Measurements from ENCODE around the gene ATP5ME. TPM values are rescaled to one million over a fixed set of nuclear protein-coding genes. Genes with fewer than 3 reads are reported as not detected.

The ATP5ME gene
- total RNA-seq, 2 donors from 2014 or later, result 20.2 to 37.9 TPM

GRCh38 chr4:661231-661630 is 12.8 kb downstream of the ATP5ME start:
- H3K9me3 ChIP-seq, result no peaks in the 10 kb centered on the region
- WGBS, 2 donors, result 63 to 82% methylated on average over 3 of the region's 3 CpGs
- ATAC-seq (no peak), DNase-seq (no peak)
- H3K27me3 ChIP-seq, result no peaks in the 10 kb centered on the region
- no peak overlapping the region for H3K4me3 ChIP-seq
- H3K4me1 ChIP-seq, result peaks cover 13% of the 10 kb centered on the region
- no peak overlapping the region for H3K27ac ChIP-seq
- no peaks in the 10 kb centered on the region for H3K36me3 ChIP-seq (replicated peaks in 1 of 2; ENCODE audit: insufficient read depth in 1 of 2, low read depth in 2 of 2)
- TF ChIP-seq POLR2A (IDR thresholded peaks at IDR 0.05), result no peak
- TF ChIP-seq, protein P1, sequence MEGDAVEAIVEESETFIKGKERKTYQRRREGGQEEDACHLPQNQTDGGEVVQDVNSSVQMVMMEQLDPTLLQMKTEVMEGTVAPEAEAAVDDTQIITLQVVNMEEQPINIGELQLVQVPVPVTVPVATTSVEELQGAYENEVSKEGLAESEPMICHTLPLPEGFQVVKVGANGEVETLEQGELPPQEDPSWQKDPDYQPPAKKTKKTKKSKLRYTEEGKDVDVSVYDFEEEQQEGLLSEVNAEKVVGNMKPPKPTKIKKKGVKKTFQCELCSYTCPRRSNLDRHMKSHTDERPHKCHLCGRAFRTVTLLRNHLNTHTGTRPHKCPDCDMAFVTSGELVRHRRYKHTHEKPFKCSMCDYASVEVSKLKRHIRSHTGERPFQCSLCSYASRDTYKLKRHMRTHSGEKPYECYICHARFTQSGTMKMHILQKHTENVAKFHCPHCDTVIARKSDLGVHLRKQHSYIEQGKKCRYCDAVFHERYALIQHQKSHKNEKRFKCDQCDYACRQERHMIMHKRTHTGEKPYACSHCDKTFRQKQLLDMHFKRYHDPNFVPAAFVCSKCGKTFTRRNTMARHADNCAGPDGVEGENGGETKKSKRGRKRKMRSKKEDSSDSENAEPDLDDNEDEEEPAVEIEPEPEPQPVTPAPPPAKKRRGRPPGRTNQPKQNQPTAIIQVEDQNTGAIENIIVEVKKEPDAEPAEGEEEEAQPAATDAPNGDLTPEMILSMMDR (IDR thresholded peaks at IDR 0.05), result no peak
- intact Hi-C loops (cut with DNase I), result no loop called here

DNA sequence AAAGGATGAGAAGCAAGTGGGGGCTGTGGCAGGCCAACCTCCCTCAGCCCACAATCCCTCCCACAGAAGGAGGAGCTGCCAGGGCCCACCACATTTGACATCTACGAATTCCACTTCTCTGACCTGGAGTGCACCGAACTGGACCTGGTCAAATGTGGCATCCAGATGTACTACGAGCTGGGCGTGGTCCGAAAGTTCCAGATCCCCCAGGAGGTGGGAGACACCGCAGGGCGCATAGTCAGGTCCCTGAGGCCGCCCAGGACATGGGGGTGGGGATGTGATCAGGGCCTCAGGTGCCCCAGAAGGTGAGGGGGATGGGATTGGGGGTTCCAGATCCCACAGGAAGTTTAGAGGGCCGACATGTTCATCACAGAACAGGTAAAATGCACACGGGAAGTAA is 13.7 kb downstream of the ATP5ME start:
- ATAC-seq, result no peak
- peaks cover 13% of the 10 kb centered on the region for H3K4me1 ChIP-seq
- H3K4me3 ChIP-seq, result no peak overlapping the region
- no peaks in the 10 kb centered on the region for H3K36me3 ChIP-seq (replicated peaks in 1 of 2; ENCODE audit: insufficient read depth in 1 of 2, low read depth in 2 of 2)
- WGBS, 2 donors, result 72 to 82% methylated on average over 8 to 10 of the region's 10 CpGs
- H3K27me3 ChIP-seq, result no peaks in the 10 kb centered on the region
- H3K27ac ChIP-seq, result no peak overlapping the region
- intact Hi-C loops (cut with DNase I), result no loop called here
- no peaks in the 10 kb centered on the region for H3K9me3 ChIP-seq
- TF ChIP-seq POLR2A (IDR thresholded peaks at IDR 0.05), result no peak
- TF ChIP-seq, protein P1 (IDR thresholded peaks at IDR 0.05), result no peak
- DNase-seq, result no peak

DNA sequence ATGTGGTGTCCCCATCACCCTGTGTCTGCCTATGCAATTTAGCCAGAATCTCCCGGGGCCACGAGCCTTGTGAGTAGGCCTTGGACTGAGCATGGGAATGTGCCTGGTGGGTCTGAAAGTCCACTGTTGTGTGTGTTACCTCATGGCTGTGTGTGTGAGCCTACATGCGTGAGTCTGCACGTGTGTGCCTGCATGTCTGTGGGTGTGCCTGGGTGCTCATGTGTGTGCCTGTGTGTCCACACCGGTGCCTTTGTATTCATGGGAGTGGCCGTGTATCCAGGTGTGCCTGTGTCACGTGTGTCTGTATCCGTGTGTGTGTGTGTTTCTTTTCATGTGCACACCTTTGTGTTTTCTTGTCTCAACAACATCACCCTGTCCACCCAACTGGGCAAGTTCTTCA is 14.2 kb downstream of the ATP5ME start:
- intact Hi-C loops (cut with DNase I), result no loop called here
- no peak overlapping the region for H3K27ac ChIP-seq
- no peak for TF ChIP-seq POLR2A (IDR thresholded peaks at IDR 0.05)
- TF ChIP-seq, protein P1 (IDR thresholded peaks at IDR 0.05), result no peak
- H3K9me3 ChIP-seq, result no peaks in the 10 kb centered on the region
- no peak overlapping the region for H3K4me3 ChIP-seq
- no peaks in the 10 kb centered on the region for H3K36me3 ChIP-seq (replicated peaks in 1 of 2; ENCODE audit: insufficient read depth in 1 of 2, low read depth in 2 of 2)
- no peaks in the 10 kb centered on the region for H3K27me3 ChIP-seq
- 82% methylated on average over 8 of the region's 8 CpGs; no CpG with 5 or more reads in 1 of the 2 donors for WGBS, 2 donors
- peaks cover 13% of the 10 kb centered on the region for H3K4me1 ChIP-seq
- DNase-seq (no peak), ATAC-seq (no peak)

DNA sequence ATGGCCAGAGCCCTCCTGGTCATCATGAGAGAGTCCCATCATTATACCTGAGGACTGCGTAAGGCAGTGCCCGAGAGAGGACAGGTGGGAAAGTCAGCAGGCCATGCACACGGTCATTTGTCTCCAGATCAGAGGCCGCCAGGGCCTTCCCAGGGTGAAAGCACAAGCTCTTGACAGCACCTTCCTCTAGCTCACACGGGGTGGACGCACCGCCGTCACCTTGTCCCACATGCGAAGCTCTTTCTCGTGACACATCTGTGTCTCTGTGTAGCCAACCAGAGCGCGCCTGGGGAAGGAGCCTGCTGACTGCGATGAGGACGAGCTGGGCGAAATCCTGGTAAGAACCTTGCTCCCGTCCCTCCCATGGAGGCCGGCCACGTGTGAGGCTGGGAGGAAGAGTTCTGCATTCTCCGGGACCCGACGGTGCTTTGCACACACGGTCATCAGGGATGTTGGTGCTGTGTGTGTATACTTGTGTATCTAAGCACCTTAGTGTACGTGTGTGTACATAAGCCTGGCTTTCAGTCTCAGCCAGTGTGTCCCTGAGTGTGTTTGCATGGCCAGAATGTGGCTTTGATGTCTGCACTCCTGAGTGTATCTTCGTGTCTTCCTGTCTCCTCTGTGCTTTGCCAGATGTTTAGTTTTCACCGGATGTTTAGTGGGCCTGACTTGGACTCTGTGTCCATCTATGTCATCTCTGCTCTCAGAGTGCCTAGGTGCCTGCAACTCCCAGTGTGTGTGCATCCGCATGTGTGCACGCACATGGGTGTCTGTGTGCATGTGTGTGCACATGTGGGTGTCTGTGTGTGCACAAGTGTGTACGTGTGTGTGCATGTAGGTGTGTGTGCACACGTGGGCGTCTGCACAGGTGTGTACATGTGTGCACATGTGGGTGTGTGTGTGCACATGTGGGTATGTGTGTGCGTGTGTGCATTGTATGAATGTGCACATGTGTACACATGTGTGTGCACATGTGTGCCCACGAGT is 15.1 kb downstream of the ATP5ME start:
- no peaks in the 10 kb centered on the region for H3K9me3 ChIP-seq
- no peaks in the 10 kb centered on the region for H3K27me3 ChIP-seq
- no peak for TF ChIP-seq POLR2A (IDR thresholded peaks at IDR 0.05)
- TF ChIP-seq, protein P1 (IDR thresholded peaks at IDR 0.05), result peak in 1 of 7 experiments; percentile 41
- no peak for DNase-seq
- intact Hi-C loops (cut with DNase I), result no loop called here
- H3K4me1 ChIP-seq, result peaks cover 11% of the 10 kb centered on the region
- ATAC-seq, result no peak
- no peaks in the 10 kb centered on the region for H3K36me3 ChIP-seq (replicated peaks in 1 of 2; ENCODE audit: insufficient read depth in 1 of 2, low read depth in 2 of 2)
- no peak overlapping the region for H3K27ac ChIP-seq
- WGBS, 2 donors, result 81 to 88% methylated on average over 24 to 30 of the region's 32 CpGs
- H3K4me3 ChIP-seq, result no peak overlapping the region

All from body of pancreas (tissue), 4 donors.